NB4 (cell line): ENCODE measurements around the gene FLOT1.

Experiments used
- MAX ChIP-seq: IDR thresholded peaks from 2 replicates; pipeline ENCODE4 v1.6.1; 2011; ENCODE audit warnings: low read depth, low read length
- MYC ChIP-seq: IDR thresholded peaks from 2 replicates; pipeline ENCODE4 v1.6.1; 2011; ENCODE audit warnings: low read depth, low read length
- POLR2A ChIP-seq: IDR thresholded peaks from 2 replicates; pipeline ENCODE4 v1.6.1; 2011; ENCODE audit warnings: mild to moderate bottlenecking; ENCODE audit not compliant: insufficient read length; ENCODE audit errors: extremely low read depth
- TF ChIP-seq, protein P1 (sequence below): IDR thresholded peaks from one replicate; pipeline ENCODE4 v1.5.1; 2012; ENCODE audit warnings: low read depth, low read length

GRCh38 chr6:30780642-30780920, 38.1 kb upstream of the FLOT1 start:
- TF ChIP-seq, protein P1, sequence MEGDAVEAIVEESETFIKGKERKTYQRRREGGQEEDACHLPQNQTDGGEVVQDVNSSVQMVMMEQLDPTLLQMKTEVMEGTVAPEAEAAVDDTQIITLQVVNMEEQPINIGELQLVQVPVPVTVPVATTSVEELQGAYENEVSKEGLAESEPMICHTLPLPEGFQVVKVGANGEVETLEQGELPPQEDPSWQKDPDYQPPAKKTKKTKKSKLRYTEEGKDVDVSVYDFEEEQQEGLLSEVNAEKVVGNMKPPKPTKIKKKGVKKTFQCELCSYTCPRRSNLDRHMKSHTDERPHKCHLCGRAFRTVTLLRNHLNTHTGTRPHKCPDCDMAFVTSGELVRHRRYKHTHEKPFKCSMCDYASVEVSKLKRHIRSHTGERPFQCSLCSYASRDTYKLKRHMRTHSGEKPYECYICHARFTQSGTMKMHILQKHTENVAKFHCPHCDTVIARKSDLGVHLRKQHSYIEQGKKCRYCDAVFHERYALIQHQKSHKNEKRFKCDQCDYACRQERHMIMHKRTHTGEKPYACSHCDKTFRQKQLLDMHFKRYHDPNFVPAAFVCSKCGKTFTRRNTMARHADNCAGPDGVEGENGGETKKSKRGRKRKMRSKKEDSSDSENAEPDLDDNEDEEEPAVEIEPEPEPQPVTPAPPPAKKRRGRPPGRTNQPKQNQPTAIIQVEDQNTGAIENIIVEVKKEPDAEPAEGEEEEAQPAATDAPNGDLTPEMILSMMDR: no peak
- TF ChIP-seq POLR2A (no peak), MAX (no peak), MYC (no peak)
